SKM-1 treated with dmso at 0.1 percent for 144 hours (cell line): ENCODE measurements around the gene PDCD10.
A peak's percentile ranks its signal among the peaks of the same experiment; 100 is the strongest.

ENCODE experiments used
- DNase-seq: peaks from one replicate; lab custom pipeline; 2025; ENCODE audit not compliant: unreplicated experiment; lab: John Stamatoyannopoulos, UW

The PDCD10 gene

DNA sequence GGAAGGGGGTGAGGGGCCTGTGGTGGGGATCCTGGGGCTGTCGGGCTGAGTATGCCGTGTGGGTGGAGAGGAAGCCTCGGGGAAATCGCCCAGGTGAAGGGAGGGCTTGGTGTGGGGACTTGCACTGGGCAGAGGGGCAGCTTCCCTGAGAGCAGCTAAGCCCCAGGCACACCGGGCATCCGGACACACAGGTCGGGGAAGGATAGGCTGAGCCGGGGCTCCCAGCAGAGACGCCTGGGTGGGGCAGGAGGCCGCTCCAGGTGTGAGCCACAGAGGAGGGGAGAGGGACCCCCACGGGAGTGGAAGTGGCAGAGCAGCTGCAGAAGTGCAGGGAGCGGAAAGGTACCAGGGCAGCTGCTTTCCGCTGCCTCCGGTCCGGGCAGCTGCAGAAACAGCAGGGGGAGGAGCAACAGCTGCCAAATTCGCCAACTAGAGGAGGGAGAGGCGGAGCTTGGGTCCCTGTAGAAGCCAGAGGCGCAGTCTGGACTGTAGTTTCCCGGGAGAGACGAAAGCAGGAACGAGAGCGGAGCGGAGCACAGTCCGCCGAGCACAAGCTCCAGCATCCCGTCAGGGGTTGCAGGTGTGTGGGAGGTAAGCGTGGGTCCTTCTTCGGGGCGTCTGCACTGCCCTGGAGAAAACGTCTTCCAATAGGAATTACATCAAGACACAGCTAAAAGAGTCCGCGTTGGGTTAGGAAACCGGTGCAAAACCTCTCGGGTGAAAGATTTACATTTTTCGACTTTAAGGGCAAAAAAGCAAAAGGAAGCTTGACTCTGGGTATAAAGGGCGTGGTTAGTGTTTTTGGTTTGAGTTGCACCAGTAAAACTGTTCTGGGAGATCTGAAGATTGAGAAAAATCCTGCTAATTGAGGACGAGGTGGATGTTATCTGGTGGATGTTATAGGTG is 794 bp upstream of the PDCD10 start, which contains the start of gene SERPINI1:
SERPINI1 (plus strand) TSS at position 489 of the 906 bp plus-strand sequence. CDS start 53,408 bp downstream, outside the sequence.
- peak; percentile 91 for DNase-seq

DNA sequence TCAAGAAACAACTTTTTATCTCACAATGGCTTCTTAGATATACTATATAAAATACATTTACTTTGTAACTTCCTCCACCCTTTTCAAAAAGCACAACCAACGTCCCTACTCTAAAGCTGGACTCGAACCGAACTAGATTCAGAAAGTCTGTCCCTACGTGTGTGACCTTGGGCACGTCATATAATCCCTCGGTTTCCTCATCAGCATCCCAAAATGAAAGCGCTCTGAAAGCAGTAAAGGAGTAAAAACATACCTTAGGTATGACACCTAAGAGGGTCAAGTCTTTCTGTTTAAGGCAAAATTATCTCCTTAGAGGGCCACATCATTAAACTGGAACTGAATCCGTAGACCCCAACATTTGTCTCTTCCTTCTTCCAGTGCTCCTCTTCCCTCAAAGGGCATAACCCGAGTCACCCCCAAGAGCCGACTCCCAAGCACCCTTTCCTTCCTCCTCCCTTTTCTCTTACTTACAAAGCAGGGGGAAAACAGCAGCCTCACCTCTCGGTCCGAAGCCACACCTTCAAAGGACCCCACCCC is 663 bp downstream of the PDCD10 start:
- DNase-seq, result peak; percentile 59

DNA sequence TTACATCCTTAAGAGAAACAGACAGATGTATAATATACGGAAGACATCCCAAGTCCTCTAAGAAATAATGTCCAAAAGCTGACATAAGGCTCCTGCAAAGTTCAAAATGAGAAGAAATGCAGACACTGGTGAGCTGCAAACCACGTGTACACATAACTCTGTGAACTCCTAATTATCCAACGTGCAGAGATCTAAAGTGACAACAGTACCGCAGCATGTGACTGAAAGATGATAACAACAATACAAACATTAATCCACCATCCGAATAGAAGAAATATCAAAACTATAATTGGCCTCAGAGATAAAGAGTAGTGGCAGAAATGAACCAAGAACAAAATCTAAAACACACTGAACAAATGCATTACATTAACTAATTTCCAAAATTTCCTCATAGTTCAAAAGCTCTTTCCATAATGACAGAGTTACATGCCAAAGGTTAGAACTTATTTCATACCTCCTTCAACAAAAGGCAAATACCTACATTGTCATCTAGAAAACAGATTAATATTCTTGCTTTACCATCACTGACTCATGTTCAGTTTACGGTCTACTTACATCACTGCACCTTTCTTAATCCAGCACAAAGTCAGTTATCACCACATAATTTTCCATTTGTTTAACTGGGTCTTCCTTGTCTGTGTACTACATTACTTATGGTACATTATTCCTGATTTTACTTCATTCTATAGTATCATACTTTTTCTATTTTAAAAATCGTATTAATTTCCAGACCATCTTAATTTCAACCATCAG is 2.2 kb downstream of the PDCD10 start:
- DNase-seq, result no peak

DNA sequence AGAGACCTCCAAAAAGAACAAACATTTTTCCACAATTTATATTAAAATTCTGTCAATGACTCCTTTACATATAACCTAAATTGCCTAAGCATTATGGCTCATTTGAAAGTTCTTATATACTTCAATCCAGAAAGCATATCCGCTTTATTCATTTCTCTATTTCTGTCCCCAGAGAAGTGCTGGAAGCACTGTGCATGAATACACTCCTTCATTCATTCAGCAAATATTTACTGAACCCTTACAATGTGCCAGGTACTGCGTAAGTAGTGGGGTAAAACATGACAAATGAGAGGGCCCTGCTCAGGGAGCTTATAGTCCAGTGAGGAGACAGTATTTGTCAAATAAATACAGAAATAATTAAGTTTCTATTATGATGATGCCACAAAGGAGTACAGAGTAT is 3.3 kb downstream of the PDCD10 start:
- no peak for DNase-seq

DNA sequence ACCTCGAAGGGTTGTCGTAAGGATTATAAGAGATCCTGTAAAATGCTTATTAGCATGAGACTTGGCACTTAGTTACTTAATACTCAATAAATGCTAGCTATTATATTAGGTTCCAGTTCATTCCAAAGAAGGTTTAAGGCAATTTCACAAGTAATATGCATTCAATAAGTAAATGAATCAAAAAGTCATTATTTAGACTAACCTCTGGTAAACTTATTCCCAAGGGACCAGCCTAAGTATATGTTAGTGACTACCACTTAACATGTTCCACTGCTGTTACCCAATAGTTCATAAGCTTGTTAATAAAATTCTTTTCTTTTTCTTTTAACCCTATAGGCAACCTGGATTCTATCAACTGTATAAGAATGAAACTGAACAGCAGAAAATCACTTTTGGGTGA is 5.1 kb downstream of the PDCD10 start:
- DNase-seq, result no peak

DNA sequence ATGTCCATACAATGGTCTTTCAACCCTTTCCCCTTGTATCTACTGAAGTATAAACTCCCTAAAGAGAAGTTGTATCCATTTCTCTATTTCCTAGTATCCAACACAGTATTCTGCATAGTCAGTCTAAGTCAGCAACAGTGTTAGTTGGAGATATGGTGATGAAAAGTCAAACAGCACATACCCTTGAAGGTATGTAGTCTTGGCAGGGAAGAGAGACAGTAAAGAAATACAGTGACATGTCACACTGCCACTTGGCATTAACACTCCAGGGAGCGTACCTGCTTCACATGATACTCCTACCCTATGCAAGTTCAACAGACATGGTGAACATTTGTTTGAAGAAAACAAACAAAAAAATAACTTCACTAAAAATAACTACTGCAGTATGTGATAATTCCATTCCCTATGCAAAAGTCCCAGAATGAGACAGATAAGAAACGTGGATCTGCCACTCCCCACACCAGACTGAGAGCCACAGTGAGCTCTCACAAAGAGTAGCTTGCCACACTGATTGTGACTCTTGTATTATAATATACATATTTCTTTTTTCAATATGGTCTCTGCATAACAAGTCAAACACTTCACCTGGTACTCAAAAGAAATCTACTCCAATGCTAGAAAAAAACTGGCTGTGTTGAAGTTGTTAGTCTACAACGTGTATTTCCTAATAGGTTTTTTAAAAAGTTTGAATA is 5.9 kb downstream of the PDCD10 start:
- no peak for DNase-seq

DNA sequence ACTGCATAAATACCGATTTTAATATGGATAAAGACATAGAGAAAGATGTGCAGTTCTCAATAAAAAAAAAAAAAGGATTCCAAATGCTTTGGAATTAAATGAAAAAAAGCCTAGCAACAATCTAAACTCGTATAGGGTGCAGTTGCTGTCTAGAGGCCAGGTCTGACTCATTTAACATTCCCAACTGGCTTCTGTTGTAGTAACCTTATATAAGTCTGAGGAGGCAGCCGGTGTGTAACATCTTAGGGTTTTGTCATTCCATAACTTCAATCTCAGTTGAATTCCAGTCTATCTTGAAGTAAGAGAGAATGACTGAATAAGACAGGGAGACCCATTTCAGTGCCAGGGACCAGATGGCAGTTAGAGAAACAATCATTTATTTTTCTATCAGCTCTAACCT is 6.5 kb downstream of the PDCD10 start:
- no peak for DNase-seq

DNA sequence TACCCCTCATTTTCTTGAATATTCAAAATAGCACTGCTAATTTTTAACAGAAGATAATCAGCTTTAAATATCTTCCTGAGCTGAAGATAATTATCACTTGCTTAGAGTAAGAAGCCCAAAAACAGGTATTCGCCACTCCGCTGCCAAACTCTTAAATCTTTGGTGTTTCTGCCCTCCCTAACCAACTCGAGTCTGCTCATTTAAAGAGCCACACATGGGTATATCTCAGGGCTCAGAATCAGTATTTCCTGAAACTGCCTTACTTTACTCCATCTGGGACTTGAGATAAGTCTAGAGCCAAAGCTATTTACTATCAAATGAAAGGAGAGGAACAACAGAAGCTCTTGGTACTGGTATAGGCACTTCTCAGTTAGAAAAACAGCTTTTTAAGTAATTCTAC is 10.8 kb downstream of the PDCD10 start:
- no peak for DNase-seq

DNA sequence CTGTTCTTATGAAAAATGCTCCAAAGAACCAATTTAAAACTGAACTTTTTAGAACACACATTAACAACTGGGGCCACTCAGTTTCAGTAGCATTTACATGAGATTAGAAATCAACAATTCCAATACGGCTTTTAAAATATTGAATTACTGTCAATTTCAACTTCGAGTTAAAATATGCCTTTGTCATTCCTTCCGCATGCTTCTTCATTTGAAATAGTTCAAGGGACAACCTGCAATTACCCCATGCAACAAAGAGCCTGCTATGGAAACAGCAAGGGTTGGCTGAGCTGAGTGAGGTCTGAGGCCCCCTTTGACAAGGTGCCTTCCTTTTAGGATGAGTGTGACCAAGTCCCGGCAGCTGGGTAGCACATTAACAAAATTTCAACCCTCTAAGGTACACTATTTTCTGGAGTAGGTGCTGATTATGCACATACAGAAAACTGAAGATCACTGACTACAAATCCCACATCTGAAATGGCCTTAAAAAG is 11.6 kb downstream of the PDCD10 start:
- no peak for DNase-seq

DNA sequence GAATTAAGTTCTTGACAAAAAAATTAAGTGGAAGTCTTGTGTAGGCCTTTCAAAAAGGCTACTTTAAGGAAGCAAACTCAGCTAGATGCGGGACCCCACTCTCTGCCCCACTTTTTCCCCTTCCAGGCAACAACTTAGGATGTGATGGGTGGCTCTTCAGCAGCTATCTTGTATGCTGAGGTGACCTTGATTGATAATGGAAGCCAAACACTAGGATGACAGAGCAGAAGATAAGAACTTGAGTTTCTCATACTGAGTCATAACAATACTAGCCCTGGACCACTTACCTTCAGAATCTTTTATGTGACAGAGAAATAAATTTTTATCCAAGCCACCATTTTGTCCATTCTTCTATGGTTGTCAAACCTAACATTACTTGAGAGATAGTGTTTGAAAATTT is 16.1 kb downstream of the PDCD10 start:
- DNase-seq, result no peak

DNA sequence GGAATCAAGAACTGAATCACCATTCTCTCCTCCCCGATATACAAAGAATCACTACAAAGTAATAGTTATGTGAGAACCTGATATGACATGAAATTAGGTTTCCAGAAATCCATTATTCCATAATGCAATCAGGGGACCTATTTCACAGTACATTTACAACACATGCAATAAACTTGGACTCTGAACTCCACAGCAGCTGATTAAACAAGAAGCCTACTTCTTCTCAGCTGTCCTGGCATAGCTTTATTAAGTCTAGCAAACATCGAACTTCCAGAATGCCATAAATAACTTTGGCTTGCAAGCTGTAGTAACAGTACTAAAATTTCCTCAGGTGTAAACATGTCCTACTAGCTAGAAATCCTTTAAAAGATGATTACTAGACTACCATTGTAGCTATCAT is 17.8 kb downstream of the PDCD10 start:
- no peak for DNase-seq

DNA sequence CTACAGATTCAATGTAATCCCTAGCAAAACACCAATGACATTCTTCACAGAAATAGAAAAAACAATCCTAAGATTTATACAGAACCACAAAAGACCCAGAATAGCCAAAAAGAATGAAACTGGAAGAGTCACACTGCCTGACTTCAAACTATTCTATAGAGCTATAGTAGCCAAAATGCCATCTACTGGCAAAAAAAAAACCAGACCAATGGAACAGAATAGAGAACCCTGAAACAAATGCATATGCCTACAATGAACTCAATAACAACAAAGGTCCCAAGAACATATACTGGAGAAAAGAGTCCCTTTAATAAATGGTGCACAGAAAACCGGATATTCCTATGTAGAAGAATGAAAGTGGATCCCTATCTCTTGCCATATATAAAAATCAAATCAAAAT is 19.8 kb downstream of the PDCD10 start:
- no peak for DNase-seq

DNA sequence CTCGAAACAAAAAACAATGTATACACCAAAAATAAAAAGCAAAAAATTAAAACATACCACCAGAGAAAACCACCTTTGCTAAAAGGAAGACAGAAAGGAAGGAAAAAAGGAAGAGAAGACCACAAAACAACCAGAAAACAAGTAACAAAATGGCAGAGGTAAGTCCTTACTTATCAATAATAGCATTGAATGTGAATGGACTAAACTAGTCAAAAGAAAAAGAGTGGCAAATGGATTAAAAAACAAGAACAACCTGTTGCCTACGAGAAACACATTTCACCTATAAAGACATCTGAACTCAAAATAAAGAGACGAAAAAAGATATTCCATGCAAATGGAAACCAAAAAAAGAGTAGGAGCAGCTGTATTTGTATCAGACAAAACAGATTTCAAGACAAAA is 22.2 kb downstream of the PDCD10 start:
- DNase-seq, result no peak

DNA sequence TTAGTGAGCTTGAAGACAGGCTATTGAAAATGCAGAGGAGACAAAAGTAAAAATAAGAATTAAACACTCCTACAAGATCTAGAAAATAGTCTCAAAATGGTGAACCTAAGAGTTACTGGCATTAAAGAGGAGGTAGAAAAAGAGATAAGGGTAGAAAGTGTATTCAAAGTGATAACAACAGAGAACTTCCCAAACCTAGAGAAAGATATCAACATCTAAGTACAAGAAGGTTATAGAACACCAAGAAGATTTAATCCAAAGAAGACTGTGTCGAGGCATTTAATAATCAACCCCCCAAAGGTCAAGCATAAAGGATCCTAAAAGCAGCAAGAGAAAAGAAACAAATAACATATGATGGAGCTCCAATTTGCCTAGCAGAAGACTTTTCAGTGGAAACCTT is 23.3 kb downstream of the PDCD10 start:
- no peak for DNase-seq

DNA sequence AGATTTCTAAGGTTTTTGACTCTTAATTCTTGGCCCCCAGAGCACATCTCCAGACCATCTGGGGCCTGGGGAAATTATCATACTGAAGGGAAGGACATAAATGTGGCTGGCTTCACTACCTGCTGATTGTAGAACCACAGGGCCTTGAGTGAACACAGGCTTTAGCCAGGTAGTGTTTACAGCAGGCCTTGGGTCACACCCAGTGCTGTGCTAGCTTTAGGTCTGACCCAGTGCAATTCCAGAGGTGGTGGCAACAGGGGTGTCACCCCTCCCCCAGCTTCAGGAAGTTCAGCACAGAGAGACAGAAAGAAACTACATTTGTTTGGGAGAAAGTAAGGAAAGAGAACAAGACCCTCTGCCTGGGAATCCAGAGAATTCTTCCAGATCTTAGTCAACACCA is 24.1 kb downstream of the PDCD10 start:
- DNase-seq, result no peak

DNA sequence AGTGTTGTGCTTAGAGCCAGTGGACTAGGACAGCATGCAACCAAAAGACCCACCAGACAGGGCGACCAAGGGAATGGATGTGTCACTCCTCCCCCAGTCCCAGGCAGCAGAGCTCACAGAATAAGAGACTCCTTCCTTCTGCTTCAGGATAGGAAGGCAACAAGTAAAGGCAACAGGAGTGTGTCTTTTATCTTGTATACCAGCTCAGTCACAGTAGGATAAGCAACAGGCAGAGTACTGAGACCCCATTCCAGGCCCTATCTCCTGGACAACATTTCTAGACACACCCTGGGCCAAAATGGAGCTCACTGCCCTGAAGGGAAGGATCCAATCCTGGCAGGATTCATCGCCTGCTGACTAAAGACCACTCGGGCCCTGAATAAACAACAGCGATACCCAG is 25.0 kb downstream of the PDCD10 start:
- DNase-seq, result no peak

DNA sequence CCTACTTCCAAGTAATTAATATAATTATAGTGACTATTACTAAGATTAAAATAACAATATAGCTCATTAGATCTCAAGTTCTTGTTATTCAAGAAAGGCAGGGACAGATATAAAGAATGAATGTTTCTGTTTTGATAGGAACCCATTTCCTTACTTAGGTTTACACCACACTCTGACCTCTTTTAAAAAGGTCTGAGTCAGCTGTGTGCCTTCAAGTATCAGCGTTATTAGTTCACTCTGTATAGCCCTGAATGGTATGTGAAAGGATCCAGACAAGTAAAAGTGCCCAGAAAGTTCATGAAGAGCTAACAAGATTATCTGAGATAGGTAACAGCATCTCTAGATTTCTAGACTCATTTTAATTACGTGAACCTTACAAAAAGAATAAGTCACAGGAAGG is 28.9 kb downstream of the PDCD10 start:
- DNase-seq, result no peak

DNA sequence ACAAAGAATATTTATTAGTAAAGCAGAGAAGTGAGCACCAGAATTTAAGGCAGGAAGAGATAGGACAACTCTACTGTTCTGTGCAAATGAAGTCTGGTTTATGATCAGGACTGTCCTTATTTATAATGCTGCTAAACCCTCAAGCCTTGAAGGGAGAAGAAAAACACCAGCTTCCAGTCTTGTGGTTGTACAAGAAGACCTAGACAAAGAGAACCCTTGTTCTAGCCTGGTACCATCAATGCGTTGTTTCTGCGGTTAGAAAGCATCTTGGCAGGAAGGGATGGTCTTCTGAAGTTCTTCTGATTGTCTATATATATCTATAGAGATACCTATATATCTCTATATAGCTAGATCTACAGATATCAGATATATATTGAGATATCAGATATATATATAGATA is 33.8 kb downstream of the PDCD10 start:
- no peak for DNase-seq

DNA sequence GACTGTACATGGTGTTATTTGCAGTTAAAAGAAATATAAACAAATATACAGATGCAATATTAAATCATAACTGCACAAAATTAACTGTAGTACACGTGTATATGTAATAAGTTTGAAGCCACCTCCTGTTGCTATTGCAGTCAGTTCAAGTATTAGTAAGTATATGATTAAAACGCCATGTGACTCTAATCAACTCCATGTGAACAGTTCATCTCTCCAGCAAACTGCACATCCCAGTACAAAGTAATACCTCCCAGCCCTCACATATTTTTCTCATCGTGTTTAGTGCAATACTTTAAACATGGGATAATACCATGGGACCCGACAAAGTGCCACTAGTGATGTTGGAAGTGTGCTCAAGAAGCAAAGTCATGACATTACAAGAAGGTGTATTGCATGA is 34.6 kb downstream of the PDCD10 start:
- no peak for DNase-seq

DNA sequence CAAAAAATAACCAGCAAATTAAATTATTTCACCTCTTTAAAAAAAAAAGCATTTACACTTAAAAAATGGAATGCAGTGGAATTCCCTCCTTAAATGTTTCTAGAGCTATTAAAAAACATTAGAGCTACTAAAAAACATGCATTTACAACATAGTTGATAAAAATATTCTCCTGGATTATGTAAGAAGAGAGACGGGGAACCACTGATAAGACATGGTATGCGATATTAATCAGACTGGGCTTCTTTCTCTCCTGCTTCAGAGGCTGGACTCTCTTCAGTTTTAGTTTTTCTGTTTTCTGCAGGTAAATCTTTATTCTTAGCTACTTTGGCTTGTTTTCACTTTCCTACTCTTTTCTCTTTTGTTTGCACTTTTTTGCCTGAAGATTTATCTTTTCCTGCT is 40.6 kb downstream of the PDCD10 start:
- DNase-seq, result no peak

DNA sequence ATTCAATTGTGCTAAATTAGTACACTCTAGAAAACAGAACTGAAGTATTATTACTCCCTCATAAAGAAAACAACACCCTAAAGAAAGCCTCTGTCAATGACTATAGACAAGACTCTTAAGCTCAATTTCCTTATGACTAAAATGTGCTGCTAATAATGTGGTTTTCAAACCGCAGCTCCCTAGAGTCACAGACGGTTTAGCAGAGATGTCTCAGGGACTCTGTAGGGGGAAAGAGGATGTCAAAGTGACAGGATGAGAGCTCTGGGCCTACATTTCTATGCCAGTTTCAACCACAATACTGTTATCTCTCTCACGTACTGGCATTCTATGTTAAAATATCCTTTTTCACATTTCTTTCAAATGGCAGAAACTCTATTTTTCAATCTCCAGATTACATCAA is 43.3 kb downstream of the PDCD10 start:
- no peak for DNase-seq
